Measurements from ENCODE around the gene ELOVL2.

- TF ChIP-seq, protein P1, sequence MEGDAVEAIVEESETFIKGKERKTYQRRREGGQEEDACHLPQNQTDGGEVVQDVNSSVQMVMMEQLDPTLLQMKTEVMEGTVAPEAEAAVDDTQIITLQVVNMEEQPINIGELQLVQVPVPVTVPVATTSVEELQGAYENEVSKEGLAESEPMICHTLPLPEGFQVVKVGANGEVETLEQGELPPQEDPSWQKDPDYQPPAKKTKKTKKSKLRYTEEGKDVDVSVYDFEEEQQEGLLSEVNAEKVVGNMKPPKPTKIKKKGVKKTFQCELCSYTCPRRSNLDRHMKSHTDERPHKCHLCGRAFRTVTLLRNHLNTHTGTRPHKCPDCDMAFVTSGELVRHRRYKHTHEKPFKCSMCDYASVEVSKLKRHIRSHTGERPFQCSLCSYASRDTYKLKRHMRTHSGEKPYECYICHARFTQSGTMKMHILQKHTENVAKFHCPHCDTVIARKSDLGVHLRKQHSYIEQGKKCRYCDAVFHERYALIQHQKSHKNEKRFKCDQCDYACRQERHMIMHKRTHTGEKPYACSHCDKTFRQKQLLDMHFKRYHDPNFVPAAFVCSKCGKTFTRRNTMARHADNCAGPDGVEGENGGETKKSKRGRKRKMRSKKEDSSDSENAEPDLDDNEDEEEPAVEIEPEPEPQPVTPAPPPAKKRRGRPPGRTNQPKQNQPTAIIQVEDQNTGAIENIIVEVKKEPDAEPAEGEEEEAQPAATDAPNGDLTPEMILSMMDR (IDR thresholded peaks at IDR 0.05), result no peak
- TF ChIP-seq EZH2 (IDR thresholded peaks at IDR 0.05; ENCODE audit: borderline replicate concordance, insufficient read depth, low read depth, low read length, poor library complexity, severe bottlenecking), result no peak
These were observed 32.4 kb upstream of the ELOVL2 start for GRCh38 chr6:11076540-11076939.

Measured in B cell (primary cell).